GM21515 (cell line): ENCODE measurements around the gene TOMM20L.
"Not testable (repeated sequence)": the region's sequence is repeated elsewhere in the genome, so short reads cannot be mapped to it uniquely, and the experiment has no call there.

Experiments
- ATAC-seq: cut with Tn5 transposase; IDR thresholded peaks from one replicate; pipeline ENCODE4 v1.9.1; 2021; ENCODE audit not compliant: unreplicated experiment

The TOMM20L gene

DNA sequence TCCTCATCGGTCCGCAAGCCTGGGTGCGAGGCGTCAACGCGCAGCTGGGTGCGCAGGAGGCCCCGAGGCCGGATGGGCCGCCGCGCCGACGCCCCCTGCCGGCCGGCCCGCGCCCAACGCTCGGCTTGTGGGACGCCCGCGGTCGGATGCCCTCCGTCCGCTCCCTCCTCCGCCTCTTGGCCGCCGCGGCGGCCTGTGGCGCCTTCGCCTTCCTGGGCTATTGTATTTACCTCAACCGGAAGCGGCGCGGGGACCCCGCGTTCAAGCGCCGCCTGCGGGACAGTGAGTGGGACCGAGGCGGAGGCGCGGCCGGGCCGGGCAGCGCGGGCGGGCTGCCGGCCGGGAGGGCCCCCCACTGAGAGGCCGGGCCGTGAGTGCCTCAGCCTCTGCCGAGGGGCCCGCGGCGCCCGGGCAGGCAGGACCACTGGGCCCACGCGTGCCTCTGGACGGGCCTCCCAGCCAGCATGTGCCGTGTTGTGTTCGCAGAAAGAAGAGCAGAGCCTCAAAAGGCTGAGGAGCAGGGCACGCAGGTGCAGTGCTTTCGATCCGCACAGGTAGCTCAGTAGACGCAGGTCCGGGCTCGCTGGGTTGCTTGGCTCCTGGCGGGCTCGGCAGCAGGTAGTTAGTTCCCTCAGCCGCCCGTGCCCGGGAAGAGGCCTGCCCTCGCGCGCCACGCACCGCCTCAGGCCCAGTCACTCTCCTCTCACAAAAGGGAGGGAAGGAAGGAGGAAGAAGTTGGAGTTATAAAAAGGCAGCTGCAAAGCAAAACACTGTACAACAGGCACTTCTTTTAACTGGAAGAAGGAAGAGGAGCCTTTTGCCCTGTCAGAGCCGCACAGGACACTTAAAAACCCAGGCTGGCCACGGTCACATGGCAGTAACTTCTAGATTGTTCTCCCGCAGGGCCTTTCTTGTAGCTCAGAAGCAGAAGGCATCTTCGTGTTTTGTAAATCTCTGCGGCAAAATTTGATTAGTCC lies at the start of gene TOMM20L:
Gene TOMM20L, plus strand, starts transcription at position 119 of the 977 bp plus-strand sequence. Its CDS starts 28 bp downstream, at position 147.
- peak; percentile 94 for ATAC-seq

DNA sequence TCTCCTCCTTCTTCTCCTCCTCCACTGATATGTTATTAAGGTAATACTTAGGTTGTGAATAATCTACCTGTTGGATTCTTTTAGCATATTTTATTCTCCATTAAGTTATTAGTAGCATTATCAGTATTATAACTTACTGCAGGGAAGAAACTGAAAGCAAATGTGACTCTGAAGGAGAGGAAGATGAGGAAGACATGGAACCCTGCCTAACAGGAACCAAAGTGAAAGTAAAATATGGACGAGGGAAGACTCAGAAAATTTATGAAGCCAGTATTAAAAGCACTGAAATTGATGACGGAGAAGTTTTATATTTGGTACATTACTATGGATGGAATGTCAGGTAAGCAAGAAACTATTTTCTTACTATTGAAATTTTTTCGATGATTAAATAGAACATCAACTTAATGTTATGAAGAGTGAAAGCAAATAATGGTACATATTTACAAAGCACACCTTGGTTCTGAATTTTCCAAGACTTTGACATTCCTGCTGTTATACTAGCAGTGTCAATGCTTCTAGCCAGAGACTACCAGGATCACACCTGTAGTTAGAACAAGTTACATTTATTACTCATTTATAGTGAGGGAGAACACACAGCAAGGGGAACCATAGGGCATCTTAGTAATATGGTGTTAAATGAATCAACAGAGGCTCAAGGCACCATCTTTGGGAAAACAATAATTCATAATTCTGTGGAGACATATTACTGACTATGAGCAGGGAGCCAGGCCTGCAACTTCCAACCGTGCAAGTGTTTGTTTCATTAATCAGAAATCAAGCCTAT lies 42.0 kb upstream of the TOMM20L start:
- ATAC-seq, result no peak

DNA sequence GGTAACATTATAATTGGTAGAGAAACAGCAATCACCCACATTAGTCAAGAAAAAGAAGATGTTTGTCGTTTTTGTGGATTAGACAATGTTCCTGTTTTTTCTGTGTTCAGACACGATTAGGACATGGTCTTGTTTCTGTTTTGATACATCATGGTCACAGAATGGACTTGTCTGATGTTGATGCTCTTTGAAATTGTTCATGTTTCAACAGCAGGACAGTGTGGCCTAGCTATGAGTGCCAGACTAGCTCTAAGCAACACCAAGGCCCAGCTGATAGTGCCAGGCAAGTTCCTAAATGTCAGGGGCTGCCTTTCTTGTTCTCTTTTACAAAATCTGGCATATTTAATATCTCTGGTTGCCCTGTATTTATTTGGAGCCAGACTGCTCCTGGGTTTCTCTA lies 40.9 kb upstream of the TOMM20L start:
- no peak for ATAC-seq

DNA sequence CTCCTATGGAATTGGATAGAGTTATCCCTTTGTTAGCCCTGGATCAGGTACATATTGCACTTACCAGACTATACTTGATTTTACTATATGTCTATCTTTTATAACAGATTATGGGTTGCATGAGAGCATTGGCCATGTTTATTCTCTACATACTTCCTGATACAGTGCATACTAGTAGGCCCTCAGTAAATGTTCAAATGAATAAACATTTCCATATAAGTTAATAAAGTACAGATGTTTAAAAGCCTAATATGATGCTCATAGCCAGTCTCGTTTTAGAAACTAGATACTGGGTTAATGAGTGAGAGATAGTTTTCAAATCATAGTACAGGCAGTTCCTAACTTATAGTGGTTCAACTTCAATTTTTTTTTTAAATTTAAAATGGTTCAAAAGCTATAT lies 39.5 kb upstream of the TOMM20L start:
- ATAC-seq, result no peak

DNA sequence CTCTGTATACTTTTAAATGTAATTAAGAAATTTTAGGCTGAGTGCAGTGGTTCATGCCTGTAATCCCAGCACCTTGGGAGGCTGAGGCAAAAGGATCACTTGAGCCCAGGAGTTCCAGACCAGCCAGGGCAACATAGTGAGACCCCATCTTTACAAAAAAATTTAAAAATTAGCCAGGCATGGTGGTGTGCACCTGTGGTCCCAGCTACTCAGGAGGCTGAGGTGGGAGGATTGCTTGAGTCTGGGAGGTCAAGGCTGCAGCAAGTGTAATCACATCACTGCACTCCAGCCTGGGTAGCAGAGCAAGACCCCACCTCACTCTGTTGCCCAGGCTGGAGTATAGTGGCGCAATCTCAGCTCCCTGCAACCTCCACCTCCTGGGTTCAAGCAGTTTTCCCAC lies 33.5 kb upstream of the TOMM20L start:
- not testable (repeated sequence) for ATAC-seq

DNA sequence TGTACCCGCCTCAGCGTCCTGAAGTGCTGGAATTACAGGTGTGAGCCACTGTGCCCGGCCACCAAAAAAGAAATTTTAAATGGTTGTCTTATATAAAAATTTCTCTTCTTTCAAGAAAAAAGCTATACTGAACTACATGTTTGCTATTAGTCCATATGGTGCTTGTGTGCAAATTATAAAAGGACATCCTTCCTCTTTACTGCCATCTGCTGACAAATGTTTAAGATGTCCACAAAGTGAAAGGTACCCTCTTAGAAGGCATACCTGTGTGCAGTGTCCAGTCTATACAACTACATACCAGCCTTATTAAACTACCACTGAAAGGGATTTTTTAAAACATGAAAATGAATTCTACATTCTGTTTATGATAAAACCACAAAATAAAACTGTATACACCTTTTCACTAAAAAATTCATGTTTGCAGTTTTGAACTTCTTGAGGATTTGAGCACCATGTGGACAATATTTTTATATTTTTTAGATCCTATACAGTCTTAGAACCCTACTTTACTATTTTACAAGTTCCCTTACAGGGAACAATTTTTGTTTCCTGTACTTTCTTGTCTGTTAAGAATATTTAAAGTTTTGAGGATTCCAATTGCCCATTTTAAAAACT lies 32.8 kb upstream of the TOMM20L start:
- ATAC-seq, result no peak

DNA sequence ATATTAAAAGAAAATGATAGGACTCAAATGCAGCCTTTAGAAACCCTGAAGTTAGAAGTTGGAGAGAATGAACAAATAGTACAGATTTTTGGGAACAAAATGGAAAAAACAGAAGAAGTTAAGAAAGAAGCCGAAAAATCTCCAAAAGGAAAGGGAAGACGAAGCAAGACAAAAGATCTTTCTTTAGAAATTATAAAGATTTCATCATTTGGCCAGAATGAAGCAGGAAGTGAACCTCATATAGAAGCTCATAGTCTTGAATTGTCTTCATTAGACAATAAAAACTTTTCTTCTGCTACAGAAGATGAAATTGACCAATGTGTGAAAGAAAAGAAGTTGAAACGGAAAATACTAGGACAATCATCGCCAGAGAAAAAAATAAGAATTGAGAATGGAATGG lies 31.4 kb upstream of the TOMM20L start:
- no peak for ATAC-seq

DNA sequence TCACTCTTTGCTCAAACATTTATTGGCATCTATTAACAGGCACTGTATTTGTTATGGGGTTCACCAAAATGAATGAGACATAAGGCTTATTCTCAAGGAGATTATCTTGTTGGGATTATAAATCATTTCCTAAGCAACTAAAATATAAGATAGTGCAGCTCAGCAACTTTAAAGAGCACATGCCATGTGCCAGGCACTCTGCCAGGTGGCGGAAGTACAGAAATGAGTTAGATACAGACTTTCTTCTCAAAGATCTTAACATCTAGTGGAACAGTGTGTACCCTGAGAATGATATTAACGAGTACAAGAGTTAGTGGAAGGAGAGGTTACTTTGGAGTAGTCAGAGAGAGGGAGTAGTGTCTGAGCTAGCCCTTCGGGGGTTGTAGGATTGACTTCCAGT lies 28.4 kb upstream of the TOMM20L start:
- no peak for ATAC-seq

DNA sequence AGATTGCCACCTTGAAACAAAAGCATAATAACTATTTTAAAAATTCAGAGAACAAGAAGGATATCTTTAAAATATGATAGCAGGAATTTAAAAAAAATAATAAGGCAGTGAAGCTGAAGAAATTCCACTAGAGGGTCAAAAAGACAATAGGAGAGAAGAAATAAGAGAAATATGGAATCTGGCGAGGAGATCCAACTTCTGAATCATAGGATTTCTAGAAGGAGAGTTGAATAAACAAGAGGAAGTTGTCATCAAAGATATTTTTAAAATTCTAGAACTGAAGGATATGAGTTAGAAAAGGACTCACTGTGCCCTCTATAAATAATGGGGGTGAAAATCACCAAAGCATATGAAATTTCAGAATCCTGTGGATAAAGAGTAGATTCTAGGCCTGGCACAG lies 26.8 kb upstream of the TOMM20L start:
- no peak for ATAC-seq

DNA sequence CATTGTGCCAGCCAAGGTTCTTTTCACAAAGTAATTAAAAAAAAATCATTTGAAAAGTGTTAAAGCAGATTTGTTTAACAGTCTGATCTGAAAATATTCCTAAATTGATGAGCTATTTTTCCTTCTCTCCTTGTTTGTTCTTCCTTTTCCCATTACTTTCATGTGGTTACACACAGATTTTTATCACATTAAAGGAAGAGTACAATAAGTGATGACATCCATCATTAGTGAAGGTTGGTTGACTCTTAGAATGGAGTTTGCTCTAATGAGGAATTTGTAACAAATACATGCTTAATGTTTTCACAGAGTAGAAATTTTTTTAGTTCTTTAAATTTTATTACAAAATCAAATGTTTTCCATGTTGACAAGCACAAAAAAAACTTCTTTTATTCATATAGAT lies 18.9 kb upstream of the TOMM20L start:
- ATAC-seq, result no peak

DNA sequence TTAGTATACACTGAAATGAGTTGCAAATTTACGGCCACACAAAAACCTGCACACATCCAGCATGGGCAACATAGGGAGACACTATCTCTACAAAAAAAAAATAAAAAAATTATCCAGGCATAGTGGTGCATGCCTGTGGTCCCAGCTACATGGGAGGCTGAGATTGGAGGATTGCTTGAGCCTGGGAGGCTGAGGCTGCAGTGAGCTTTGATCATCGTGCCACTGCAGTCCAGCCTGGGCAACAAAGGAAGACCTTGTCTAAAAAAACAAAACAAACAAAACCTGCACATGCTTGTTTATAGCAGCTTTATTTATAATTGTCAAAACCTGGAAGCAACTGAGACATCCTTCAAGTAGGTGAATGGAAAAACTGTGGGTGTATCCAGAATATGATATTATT lies 4.9 kb upstream of the TOMM20L start:
- ATAC-seq, result no peak

DNA sequence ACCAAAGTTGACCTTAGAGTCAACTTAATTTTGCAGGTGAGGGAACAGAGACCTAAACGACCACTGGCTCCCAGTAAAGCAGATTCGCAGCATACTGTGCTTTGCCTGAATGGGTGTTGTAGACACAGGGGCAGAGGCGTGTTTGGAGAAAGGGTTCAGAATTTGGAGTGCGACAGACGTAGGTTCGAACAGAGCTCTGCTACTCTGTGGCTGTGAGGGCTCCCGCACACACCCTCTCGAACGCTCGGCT lies 243 bp upstream of the TOMM20L start:
- ATAC-seq, result no peak

DNA sequence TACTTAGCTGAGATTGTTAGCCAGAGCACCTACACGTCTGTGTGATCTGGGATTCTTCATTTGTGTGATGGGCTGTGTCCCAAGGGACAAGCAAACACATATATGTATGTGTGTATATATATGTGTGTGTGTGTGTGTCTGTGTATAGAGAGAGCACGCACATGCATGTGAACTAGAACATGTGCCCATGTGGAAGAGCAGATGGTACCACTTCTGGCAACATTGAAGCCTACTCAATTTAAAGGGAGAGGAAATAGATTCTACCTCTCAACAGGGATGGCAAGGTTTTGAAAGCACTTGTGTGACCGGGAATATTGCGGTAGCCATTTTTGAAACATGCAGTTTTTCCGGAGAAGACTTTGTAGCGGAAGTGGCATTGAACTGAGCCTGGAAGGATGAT lies 1.4 kb downstream of the TOMM20L start:
- no peak for ATAC-seq

DNA sequence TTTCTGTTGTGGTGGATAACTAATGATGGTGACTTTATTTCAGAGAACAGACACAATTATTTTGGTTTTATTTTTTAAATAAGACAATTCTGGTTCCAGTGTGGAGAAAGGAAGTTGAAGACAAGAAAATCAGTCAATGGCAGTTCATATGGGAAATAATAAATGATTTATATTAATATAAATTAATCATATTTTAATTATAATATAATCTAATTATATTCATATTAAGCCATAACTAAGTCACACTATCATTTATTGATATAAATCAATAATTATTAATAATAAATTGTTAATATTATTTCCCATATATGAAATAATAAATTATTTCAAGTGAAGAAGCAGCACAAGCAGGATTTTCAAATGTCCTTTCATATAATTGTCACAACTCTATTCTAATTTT lies 2.8 kb downstream of the TOMM20L start:
- no peak for ATAC-seq

DNA sequence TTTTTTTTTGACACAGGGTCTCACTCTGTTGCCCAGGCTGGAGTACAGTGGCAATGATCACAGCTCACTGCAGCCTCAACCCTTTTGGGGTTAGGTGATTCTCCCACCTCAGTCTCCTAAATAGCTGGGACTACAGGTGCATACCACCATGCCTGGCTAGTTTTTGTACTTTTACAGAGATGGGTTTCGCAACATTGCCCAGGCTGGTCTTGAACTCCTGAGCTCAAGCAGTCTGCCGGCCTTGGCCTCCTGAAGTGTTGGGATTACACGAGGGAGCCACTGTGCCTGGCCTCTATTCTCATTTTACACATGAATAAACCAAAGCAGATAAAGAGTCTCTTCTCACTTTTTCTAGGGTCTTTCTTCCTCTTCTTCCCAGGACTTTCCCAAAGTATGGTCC lies 3.2 kb downstream of the TOMM20L start:
- no peak for ATAC-seq

DNA sequence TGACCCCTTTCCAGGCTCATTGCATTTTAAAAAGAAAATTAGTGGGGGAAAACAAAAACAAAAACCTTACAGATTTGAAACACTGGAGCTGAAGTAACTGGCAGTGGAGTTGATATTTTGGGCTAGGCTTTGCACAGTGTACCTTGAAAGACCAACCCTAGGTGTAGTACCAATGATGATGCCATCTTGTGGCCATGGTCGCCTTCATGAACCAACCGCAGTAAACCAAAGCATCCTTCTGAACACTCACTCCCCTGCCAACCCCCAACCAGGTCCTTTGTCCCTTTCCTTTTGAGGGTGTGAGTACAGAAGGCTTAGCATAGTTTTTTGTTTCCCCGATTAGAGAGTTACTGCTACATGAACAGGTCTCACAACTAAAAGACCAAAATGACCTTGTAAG lies 5.9 kb downstream of the TOMM20L start:
- no peak for ATAC-seq

DNA sequence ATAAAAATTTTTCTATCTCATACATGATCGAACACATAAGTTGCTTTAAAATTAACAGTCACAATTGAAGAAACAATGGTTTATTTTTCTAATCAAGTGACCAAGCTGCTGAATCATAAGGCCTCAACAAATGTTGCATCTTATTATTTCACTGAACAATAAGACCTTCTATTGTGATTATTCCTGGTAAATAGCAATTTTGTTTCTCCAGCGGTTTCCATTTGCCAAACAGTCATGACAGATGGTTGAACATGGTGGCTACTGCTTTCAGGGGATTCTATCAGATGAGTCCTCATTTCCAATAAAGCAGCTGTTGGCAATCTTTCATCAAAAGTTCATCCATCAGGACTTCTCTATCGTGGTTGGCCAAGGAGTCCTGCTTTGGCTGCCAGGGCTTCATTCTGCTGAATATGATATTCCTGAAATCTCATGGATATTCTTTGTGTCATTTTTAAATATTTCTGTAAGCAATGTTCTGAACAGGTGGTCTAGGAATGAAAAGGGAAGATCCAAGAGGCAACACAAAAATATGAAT lies 13.0 kb downstream of the TOMM20L start:
- no peak for ATAC-seq

DNA sequence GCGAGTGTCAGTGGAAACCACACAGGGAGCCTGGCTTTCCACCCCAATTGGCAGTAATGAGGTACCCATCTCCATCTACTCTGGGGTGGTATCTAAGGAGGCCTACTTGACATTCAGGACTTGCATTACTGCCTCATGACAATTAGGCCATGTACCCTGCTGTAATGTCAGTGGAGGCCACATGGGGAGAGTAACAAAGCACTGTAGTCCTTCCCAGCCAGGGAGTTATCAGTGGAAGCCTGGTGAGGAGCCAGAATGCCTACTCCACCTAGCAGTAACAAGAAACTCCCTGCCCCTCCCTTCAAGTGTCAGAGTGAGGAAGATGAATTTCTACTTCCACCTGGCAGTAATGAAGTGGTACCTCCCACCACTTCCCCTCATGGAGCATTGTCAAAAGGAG lies 19.1 kb downstream of the TOMM20L start:
- ATAC-seq, result no peak

DNA sequence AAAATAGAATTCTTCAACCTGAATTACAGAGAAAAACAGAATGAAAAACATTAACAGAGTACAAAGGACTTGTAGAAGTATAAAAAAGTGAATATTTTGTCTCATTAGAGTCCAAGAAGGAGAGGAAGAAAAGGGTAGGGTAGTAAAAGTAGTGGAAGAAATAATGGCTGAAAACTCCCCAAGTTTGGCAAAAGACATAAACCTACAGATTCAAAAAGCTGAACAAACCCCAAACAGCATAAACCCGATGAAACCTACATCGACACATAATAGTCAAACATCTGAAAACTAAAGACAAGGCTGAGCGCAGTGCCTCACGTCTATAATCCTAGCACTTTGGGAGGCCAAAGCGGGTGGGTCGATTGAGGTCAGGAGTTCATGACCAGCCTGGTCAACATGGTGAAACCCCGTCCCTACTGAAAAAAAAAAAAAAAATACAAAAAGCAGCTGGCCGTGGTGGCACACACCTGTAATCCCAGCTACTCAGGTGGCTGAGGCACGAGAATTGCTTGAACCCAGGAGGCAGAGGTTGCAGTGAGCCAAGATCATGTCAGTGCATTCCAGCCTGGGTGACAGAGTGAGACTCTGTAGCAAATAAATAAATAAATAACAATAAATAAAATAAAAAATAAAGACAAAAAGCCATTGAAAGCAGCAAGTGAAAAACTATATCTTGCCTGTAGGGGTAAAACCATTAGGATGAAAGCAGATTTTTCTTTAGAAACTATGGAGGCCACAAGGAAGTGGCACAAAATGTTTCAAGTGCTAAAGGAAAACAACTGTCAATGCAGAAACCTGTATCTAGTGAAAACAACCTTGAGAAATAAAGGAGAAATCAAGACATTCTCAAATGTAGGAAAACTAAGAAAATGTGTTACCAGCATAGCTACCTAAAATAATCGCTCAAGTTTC lies 20.2 kb downstream of the TOMM20L start:
- ATAC-seq, result no peak

DNA sequence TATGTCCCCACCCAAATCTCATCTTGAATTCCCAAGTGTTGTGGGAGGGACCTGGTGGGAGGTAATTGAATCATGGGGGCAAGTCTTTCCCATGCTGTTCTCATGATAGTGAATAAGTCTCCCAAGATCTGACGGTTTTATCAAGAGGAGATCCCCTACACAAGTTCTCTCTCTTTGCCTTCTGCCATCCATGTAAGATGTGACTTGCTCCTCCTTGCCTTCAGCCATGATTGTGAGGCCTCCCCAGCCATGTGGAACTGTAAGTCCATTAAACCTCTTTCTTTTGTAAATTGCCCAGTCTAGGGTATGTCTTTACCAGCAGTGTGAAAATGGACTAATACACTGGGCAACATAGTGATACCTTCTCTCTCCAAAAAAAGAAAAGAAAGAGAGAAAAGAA lies 21.2 kb downstream of the TOMM20L start:
- ATAC-seq, result not testable (repeated sequence)
